D721Med (cell line): Measurements from ENCODE around the gene GVQW3.

Source experiments
- DNase-seq: peaks from one replicate; pipeline ENCODE4 v3.0.0; 2011; ENCODE audit warnings: low spot score; ENCODE audit not compliant: insufficient read length
- FAIRE-seq: peaks from 2 replicates; lab custom pipeline; 2011; peaks lifted over from hg19 to GRCh38; lab: Jason Lieb, UNC
- TF ChIP-seq, protein P1 (sequence below): IDR thresholded peaks from 2 replicates; pipeline ENCODE4 v1.5.1; 2012; ENCODE audit warnings: mild to moderate bottlenecking, control low read depth; ENCODE audit not compliant: insufficient read depth; ENCODE audit errors: missing control alignments

The GVQW3 gene

DNA sequence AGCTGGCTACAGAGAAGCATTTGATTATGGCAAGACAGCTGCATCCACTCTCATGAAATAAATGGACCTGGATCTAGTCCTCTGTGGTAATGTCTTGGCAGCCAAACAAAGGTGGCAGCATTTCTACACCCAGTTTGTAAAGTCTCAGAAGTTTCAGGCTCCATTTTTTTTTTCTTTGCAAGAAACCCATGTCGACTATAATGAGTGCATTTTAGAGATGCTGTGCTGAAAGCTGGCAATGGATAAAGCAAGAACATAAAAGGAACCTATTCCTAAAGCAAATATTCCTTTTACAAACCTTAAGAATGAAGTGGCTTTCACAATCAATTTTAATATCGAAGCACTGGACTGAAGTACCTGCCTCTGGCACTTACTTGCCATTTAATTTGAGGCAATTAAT lies 33.7 kb upstream of the GVQW3 start:
- DNase-seq, result no peak
- TF ChIP-seq, protein P1, sequence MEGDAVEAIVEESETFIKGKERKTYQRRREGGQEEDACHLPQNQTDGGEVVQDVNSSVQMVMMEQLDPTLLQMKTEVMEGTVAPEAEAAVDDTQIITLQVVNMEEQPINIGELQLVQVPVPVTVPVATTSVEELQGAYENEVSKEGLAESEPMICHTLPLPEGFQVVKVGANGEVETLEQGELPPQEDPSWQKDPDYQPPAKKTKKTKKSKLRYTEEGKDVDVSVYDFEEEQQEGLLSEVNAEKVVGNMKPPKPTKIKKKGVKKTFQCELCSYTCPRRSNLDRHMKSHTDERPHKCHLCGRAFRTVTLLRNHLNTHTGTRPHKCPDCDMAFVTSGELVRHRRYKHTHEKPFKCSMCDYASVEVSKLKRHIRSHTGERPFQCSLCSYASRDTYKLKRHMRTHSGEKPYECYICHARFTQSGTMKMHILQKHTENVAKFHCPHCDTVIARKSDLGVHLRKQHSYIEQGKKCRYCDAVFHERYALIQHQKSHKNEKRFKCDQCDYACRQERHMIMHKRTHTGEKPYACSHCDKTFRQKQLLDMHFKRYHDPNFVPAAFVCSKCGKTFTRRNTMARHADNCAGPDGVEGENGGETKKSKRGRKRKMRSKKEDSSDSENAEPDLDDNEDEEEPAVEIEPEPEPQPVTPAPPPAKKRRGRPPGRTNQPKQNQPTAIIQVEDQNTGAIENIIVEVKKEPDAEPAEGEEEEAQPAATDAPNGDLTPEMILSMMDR, result peak; percentile 12
- FAIRE-seq, result no peak

DNA sequence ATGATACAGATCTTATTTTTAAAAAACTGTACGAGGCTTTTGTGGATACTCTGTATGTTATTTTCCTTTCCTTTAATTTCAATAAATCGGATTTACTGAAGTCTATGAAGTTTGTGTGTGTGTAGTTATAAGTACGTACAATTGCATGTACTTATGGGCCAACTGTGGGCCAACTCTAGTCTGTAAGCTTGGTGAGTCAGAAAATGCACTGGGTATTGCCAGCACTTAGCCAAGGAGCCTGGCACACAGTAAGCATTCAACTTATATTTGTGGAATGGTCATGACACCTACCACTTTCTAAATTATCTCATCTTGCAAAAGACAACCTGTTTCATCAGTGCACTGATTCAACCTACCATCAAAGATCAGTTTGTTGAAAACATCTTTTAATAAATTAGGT lies 32.8 kb upstream of the GVQW3 start:
- TF ChIP-seq, protein P1, result no peak
- FAIRE-seq (no peak), DNase-seq (no peak)

DNA sequence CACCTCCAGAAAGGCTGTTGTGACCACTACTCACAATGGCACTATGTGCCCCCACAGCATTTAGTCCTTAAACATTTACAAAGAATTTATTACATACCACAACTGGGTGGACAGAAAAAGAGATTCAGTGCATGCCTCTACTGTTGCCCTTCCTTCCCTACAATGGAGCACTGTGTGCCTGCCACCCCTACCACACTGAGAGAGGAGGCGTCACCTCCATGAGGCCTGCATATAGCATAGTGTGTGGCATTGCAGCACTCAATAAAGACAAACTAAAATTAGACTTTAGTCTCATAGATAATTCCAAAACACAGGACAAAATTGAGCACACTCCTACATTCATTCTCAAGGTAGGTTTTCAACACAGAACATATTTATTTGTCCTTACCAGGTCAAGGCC lies 26.0 kb upstream of the GVQW3 start:
- FAIRE-seq, result no peak
- DNase-seq, result no peak
- TF ChIP-seq, protein P1, result no peak

DNA sequence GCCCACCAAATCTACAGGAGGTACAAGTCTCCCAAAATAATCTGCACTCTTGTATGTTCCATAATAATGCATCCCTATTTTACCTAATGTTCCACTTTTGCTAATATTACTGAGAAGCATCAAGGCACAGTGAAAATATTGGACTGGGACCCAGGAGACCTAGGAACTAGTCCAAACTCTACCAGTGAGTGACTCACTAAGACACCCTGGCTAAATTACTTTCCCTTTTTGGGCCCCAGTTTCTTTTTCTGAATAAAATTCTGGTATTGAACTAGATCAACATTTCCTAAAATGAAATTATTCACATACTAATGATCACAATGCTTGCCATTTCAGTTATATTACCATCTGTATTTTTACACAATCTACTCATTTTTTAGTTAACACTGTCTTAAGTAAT lies 19.7 kb upstream of the GVQW3 start:
- DNase-seq, result no peak

DNA sequence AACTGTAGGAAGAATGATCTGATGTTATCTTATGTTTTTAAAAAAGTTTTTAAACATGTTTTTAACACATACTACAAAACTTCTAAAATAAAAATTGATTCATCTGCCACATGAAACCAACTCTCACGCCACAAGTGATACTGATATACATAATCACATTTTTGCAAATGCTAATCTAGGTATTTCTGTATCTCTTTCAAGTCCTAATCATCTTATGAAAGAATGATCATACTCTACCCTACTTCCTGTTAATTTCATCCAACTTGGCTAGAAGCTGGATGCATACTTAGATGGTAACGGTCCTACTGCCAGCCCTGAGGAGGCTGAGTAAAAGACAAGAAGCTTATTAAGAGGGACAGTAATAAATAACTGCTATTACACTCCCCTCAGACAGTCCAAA lies 19.3 kb upstream of the GVQW3 start:
- TF ChIP-seq, protein P1, result no peak
- FAIRE-seq (no peak), DNase-seq (no peak)

More for the DNA sequence above, 19.7 kb upstream of the GVQW3 start:
- TF ChIP-seq, protein P1, result no peak
- no peak for FAIRE-seq

DNA sequence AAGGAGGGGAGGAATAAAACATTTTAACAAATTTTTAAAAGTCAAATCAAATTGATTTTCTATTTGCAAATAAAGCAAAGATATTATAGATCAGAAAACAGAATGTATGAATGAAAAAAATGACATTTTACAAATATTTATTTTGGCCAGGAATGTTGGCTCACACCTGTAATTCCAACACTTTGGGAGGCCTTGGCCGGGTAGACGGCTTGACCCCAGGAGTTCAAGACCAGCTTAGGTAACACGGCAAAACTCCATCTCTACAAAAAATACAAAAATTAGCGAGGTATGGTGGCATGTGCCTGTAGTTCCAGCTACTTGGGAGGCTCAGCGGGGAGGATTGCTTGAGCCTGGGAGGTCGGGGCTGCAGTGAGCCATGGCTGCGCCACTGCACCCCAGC lies 18.4 kb upstream of the GVQW3 start:
- TF ChIP-seq, protein P1, result no peak
- DNase-seq, result no peak
- FAIRE-seq, result no peak

DNA sequence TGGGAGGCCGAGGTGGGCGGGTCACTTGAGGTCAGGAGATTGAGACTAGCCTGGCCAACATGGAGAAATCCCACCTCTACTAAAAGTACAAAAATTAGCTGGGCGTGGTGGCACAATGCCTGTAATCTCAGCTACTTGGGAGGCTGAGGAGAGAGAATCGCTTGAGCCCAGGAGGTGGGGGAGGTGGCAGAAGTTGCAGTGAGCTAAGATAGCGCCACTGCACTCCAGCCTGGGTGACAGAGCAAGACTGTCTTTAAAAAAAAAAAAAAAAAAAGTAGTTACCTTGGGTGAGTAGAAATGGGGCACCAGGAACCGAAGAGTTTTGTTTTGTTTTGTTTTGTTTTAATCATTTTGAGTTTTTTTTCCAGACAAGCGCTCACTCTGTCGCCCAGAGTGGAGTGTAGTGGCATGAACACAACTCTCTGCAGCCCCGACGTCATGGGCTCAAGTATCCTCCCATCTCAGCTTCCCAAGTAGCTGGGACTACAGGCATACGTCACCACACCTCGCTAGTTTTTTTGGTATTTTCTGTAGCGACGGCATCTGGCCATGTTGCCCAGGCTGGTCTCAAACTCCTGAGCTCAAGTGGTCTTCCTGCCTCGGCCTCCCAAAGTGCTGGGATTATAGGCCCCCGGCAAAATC lies 16.0 kb upstream of the GVQW3 start:
- FAIRE-seq (no peak), DNase-seq (no peak)
- TF ChIP-seq, protein P1, result no peak
